HG02798 (cell line): ENCODE measurements around the gene RIC8B.

ENCODE experiments used
- ATAC-seq: cut with Tn5 transposase; IDR thresholded peaks from one replicate; pipeline ENCODE4 v1.9.1; 2021; ENCODE audit warnings: mild to moderate bottlenecking; ENCODE audit not compliant: unreplicated experiment, poor library complexity

RIC8B gene

DNA sequence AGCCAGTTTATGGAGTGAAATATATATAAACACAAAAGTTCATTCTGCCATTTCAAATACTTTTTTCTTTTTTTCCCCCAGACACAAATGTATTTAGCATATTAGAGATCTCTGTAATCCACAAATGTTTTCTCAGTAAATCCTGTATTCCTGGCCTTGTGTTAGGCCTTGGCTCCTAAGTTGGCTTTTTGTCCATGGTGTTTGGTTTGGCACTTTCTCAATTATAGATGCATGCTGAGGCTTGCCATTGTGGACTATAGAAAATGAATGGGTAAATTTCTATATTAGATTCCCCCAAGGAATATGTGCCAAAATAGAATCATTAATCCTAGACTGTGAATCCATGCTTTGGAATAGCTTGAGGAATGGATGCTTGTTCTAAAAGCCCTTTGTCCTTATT, 17.0 kb downstream of the RIC8B start:
- no peak for ATAC-seq

DNA sequence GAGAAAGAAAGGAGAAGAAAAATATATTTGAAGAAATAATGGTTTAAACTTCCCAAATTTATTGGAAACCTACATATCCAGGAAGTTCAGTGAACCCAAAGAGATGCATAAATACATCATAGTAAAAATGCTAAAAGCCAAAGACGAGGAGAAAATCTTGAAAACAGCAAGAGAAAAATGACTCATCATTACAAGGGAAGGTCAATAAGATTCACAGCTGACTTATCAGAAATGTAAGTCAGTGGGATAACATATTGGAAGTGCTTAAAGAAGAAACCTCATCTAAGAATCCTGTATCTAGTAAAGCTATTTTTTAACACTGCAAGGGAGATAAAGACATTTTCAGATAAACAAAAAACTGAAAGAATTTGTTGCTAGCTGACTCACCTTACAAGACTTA, 19.9 kb downstream of the RIC8B start:
- ATAC-seq = no peak

DNA sequence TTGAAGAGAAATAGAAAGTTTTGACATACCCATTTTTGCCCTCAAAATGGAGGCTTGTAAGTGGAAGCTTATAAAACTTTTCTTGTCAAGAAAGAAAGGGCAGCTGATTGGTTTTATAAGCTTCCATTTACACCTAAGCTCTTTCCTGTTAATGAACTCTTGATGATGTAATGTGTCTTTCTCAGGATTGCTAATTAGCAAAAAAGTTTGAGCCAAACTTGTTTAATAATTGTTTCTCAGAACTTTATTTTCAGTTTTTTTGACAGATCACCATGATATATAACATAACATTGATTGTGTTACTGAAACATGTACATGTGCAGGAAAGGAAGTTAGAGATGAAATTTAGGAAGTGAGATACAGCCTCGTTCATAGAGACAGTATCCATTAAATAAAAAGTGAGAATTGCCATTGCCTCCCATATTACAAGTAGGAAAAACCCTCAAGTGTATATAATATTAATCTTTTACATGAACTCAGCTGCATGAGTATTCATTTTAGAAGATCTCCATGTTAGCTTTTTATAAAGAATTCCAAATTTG, 26.8 kb downstream of the RIC8B start:
- no peak for ATAC-seq

DNA sequence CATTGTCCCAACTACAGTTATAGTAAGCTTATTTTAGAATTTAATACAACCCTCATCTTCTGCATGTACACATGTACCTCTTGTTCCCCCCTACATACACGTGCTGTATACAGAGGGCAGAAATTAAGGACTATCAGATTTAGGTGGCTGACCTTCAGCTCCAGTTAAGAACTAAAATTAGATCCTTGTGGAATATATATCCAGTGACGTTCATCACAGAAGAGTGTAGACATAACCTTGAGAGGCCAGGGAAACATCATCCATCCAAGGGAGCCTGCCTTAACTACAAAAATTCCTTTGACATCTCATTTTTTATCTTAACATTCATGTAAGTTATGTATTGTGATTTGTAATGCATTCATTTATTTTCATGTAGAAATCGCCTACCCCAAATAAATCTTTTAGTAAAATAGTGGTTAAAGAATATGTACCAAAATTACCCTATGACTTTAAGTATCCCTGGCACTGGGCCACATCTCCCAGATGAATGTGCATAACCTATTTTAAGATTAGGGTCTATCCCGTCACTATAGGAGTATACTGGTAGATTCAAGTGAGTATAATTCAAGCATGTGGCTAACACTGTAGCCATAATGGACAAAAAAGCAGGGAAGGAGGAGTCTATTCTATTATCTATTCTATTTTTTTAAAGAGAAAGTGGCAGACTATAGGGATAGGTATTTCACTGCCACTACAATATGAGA, 27.5 kb downstream of the RIC8B start:
- no peak for ATAC-seq

DNA sequence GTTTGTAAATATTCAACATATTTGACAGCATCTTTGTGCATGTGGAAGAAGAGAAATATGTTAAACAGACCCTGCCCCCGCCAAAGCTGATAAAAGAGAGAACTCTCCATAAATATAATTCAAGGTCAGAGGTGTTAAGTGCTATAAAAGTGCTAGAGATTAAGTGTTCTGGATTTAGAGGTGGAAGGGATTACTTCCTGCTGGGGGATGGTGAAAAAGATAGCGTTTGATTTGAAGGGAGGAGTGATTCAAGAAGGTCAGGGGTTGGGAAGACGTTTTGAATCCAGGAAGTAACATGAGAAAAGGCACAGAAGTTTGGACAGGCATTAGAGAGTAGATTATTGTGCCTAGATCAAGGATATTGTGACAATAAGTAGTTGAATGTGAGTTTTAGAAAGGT, 30.2 kb downstream of the RIC8B start:
- no peak for ATAC-seq

DNA sequence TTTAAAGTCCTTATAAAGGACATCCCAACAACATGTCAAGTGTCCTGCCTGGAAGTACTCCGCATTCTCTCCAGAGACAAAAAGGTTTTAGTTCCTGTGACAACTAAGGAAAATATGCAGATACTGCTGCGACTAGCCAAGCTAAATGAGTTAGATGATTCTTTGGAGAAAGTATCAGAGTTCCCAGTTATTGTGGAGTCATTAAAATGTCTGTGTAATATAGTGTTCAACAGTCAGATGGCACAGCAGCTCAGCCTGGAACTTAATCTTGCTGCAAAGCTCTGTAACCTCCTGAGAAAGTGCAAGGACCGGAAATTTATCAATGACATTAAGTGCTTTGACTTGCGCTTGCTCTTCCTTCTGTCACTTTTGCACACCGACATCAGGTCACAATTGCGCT, 40.2 kb downstream of the RIC8B start:
- ATAC-seq = no peak

DNA sequence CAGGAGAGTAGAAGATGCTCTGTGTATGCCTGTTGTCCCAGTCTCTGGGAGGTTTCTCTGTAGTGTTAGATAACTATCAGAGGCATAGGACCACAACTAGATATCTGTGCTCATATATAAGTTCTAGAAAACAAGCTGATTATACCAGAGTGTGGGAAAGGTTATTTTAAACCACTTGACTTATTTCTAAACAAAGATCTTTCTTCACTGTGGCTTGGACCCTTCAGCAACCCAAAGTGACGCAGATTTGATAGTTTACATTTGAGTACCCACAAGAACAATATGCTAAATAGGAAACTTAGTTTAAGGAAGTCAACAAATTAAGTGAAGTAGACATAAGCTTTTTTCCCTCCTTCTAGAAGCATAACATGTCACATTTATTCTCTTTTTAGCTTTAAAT, 41.3 kb downstream of the RIC8B start:
- no peak for ATAC-seq

DNA sequence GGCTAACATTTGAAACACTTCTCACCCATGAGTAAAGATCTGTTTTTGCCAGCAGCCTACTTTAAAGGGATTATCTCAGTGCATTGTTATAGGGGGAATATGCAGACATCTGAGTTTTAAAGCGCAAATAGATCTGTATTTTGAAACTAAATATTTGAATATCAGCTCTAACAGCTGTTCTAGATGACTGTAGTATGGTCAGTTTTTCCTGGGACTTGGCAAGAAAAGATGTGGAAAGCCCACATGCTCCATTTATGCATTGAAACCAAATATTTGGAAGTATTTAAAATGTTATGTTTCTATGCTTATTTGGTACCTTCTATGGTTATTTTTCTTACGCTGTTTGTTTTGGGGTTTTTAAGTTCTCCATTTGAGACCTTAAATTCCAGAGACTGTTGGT, 41.7 kb downstream of the RIC8B start:
- no peak for ATAC-seq

DNA sequence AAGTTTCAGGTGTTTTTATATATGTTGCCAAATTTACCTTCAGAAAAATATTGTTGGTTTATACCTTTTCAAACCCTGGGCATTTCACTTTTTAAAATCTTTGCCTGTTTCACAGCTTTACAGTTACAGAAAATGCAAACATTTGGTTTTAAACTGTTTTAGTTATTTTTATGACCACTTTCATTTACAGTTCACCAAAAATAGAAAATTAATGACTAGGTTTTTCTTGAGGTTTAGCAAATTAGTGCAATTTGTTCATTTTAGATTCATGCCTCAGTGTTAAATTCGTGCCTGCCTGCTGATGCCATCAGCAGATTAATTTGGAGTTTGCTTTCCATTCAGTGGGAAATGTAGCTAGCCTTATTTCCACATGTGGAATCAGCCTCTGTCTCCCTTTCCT, 45.5 kb downstream of the RIC8B start:
- ATAC-seq = no peak

DNA sequence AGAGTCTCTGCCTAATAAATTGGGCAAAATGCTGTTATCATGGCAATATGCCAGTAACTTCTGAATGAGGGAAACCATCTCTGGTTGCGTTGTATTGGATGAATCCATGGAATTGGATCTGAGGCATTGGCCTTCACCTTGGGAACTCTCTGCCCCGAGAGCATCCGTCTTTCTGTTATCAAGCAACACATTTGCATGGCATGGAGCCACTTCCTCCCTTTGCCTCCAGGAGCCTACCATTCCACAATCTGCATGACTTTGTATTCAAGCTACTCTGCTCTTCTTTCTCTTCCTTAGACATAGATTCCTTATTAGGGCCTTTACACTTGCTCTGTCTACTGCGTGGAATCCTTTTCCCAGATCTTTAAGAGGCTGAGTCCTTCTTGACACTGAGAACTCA, 57.2 kb downstream of the RIC8B start:
- ATAC-seq = no peak

DNA sequence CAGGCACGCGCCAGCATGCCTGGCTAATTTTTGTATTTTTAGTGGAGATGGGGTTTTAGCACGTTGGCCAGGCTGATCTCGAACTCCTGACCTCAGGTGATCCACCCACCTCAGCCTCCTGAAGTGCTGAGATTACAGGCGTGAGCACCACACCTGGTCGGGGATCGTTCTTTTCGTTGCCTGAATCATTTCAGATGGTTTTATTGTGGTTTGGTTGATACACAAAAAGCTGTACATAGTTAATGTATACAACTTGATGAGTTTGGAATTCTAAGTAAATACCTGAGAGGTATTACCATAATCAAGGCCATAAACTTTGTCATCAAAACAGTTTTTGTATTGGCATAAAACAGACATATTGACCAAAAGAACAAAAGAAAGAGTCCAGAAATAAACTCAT, 63.3 kb downstream of the RIC8B start:
- no peak for ATAC-seq

DNA sequence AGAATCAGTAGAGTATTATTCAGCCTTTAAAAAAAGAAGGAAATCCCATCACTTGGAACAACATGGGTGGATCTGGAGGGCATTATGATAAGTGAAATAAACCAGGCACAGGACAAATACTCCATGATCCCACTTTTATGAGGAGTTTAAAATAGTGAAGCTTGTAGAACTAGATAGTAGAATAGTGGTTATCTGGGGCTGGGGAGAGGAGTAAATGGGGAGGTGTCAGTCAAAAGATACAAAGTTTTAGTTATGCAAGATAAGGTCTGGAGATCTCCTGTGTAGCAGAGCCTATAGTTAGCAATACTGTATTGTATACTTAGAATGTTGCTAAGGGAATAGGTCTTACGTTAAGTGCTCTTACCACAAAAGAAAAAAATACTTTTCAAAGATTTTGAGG, 64.9 kb downstream of the RIC8B start:
- no peak for ATAC-seq

DNA sequence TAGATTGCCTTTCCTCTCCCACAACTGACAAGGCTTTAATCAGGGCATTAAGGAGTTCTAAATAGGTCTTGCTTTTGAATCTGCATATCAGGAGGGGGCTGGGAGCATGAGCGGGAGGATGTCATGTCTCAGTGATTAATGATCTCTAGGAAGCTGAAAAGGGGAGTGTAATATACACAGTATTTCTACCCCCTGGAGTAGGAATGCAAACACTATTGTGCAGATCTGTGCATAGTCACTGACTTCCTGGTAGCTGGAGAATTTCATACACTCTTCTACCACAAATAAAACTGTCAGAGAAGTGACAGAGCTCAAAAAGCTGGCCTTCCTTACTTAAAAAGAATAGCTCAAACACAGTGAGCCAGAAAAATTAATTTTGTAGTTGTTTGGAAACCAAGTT, 65.8 kb downstream of the RIC8B start:
- ATAC-seq = no peak

DNA sequence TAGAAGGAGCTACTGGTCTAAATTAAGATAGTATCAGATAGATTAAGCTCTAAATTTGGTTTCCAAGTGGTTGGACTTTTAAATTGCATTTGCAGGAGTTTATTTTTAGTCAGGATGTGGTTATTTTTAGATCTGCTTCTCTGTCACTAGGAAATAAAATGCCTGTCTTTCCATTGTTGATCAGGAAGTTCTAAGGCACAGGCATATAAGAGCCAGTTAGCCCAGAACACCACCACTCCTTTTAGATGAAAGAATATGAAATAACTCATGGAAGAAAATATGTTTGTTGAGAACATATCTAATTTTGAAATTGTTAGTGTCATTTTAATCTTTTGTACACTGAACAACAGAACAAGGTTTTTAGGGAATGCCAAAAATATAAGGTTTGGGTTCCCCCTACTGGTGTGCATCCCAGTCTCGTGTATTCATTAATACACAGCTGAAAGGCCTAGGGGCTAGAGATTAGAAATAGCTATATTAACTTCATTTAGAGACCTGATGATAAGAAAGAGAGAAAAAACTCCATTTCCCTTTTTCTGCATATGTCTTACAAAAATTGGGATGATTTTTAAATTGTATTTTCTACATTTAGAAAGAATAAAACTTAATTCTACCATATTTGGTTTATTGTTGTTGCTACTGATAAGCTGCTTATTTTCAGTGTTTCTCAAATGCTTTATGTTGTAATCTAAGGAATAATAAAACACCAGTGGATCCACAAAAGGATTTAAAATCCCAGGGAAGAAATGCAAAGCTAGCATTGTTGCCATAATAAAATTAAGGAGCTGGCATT, 67.2 kb downstream of the RIC8B start:
- no peak for ATAC-seq

DNA sequence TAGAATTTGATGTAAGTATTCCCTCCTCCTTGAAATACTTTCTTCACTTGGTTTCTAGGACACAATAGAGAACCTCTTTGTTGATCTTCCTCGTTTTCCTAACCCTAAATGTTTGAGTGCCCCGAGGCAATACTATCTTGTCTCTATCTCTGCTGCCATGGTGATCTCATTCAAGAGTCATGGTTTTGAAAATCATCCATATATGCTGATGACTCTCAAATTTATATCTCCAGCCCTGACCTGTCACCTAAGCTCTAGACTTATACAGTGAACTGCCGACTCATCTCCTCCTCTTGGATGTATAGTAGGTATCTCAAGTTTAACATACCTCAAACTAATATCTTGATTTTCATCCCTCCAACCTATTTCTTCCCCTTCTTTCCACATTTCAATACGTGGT, 71.4 kb downstream of the RIC8B start:
- ATAC-seq = no peak

DNA sequence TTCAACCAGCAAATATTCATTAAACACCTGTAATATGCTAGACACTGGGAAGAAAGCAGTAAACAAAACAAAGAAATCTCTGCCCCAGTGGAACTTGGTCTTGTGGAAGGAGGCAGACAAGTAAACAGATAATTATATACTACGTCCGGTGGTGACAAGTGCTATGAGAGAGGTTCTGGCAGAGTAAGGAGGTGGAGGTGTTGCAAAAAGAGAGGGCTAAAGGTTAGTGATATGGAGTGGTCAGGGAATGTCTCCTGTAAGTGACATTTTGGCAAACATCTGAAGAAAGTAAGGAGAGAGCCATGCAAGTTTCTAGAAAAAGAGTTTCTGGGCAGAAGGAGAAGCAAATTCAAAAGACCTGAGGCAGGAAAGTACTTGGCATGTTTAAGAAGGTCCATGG, 73.4 kb downstream of the RIC8B start:
- ATAC-seq = no peak

DNA sequence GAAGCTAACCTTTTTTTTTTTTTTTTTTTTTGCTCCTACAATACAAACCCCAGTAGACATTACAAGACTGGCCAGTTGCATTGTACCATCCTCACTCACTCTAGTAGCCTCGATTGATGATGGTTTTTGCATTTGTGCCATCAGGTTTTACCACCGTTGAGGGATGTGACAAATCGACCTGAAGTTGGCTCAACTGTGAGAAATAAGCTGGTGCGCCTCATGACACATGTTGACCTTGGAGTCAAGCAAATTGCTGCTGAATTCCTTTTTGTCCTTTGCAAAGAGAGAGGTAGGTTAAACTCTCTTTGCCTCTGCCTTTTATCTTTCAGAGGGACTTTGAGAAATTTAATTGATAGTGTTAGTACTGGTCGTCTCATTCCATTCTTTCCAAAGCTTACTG, 76.8 kb downstream of the RIC8B start:
- ATAC-seq = no peak

DNA sequence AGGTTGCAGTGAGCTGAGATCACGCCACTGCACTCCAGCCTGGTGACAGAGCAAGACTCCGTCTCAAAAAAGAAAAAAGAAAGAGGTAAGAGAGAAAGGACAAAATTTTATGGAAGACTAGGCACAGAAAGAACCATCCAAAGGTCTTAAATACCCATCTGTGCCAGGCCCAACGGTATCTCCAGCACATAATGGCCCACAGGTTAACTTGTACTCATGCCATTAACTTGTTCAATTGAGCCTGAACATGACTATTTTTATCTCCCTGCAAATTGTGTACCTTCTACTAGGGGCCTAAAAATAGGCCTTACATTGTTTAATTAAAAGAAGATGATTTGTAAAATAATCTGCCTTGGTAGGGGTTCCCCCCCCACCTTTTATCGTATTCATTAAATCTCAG, 80.2 kb downstream of the RIC8B start:
- ATAC-seq = no peak

DNA sequence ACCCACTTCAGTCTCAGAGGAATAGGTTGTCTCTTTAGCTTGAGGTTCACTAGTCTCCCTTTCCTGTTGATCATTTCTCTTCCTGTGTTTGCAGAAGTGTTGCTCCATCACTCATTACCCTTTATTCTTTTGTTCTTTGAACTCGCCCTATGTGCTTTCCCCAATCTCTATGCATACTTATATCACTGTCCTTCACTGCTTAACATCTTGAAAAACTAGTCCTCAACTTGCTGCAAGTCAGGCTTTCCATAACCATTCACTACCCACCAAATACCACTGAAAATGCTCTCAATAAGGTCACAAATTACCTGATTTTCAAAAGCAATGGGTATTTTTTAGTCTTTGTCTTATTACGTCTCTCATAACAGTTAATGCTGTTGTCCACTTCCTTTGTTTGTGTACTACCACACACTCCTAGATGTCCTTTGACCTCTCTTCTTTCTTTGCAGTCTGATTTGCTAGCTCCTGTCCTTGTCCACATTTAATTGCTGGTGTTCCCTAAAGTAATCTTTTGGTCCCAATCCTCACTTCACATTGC, 80.8 kb downstream of the RIC8B start:
- no peak for ATAC-seq

DNA sequence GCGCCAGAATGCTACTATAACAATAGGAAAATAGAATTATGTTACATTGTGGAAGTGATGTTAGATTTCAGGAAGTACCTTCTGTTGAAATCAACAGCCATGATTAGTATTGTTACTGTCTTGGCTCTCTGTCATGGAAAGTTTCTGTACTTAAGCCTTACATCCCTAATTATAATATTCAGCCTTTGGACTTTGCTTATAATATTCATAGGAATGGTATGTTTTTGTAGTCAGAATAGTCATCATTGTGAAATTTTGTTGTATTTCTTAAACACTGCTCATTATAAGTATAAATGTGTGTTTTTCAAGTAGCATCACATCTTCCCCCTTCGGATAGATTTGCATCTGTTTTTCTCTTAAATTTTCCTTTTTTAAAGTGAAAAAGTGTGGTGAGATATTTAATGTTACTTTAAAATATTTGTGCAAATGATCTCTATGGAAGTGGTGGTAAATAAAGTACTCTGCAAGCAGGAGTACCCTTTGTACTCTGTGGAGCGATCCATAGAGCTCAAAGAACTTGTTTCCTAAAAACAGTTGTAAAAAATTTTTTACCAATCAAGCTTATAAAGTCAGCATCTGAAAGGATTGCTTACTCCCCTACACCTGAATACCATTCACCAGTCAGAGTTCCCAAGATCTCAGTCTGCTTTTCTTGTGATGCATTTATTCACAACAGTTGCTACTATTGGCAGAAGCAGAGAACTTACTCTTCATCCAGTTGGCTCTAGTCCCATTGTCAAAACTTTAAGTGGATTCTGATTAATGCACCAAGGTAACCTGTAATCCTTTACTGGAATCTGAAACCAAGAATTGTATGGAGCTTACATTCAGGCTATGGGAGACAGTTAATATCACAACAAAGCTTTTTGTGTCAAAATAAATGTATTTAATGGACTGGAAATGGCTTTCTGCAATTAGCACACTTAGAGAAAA, 87.8 kb downstream of the RIC8B start:
- ATAC-seq = no peak

DNA sequence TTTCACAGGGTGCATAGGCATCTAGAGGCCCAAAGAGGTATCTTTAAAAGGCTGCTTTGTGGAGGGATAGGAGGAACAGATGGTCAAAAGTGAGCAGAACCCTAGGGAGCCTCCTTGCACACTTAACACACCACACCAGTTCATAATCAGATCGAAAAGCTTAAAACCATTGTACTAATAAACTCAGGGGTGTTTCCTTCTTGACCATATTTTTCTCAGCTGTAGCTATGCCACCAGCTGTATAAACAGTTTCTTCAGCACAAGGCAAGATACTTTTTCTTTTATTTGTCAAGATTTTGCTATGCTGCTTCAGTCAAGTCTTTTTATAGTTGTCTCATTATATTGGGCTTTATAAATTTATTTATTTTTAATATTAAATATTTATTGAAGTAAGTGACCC, 88.7 kb downstream of the RIC8B start:
- no peak for ATAC-seq
